ENCODE data around the gene HSPG2. TPM values are rescaled to one million over a fixed set of nuclear protein-coding genes. Genes with fewer than 3 reads are reported as not detected.
A peak's percentile ranks its signal among the peaks of the same experiment; 100 is the strongest.

Gene HSPG2
- total and polyA plus RNA-seq, 10 of the 15 experiments (the other 5 are each of a cell fraction or from before 2014, with no cell fraction given), result 0.30 to 3.4 (median 0.73) TPM; not detected in 2

DNA sequence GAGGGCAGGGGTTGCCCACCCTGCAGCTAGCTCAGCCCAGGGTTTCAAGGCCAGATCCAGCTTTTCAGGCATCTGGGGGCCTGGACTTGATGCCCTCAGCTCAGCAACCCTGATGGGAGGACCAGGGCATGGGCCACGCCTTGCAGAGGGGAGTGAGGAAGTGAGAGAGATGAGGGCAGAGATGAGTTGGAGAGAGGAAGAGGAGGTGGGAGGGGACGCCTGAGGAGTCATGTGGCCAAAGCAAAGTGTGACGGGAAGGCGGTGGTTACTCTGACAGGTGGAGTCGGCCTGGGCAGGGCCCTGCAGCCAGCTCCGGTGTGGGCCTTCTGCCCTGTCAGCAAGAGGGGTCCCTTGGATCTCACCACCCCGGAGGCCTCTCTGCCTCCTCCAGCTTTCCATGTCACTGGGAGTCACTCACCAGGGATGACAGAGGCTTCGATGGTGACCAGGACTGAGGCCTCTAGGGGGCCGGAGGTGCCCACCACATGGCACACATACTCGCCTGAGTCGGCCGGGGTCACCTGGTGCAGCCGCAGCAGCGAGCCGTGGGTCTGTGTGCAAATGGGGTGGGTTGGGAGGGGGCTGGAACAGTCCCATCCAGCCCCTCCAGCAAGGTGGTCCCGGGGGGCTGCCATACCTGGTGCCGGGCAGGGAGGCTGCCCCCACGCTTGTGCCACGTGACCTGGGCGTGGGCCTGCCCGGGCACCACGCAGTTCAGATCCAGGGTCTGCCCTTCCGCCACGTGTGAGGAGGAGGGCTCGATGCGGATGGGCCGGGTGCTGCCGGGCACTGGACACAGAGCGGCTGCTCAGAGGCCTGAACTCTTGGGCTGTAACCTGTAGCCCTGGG is 84.6 kb downstream of the HSPG2 start (continued):
- TF ChIP-seq ZNF622 (IDR thresholded peaks at IDR 0.05), result no peak
- TF ChIP-seq, protein P1, sequence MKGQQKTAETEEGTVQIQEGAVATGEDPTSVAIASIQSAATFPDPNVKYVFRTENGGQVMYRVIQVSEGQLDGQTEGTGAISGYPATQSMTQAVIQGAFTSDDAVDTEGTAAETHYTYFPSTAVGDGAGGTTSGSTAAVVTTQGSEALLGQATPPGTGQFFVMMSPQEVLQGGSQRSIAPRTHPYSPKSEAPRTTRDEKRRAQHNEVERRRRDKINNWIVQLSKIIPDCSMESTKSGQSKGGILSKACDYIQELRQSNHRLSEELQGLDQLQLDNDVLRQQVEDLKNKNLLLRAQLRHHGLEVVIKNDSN (IDR thresholded peaks at IDR 0.05; ENCODE audit: borderline replicate concordance, extremely low read length, insufficient read depth, low read depth, low read length), result peak; percentile 74
- TF ChIP-seq, protein P2, sequence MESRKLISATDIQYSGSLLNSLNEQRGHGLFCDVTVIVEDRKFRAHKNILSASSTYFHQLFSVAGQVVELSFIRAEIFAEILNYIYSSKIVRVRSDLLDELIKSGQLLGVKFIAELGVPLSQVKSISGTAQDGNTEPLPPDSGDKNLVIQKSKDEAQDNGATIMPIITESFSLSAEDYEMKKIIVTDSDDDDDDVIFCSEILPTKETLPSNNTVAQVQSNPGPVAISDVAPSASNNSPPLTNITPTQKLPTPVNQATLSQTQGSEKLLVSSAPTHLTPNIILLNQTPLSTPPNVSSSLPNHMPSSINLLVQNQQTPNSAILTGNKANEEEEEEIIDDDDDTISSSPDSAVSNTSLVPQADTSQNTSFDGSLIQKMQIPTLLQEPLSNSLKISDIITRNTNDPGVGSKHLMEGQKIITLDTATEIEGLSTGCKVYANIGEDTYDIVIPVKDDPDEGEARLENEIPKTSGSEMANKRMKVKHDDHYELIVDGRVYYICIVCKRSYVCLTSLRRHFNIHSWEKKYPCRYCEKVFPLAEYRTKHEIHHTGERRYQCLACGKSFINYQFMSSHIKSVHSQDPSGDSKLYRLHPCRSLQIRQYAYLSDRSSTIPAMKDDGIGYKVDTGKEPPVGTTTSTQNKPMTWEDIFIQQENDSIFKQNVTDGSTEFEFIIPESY (IDR thresholded peaks at IDR 0.05), result no peak
- TF ChIP-seq POLR2A (IDR thresholded peaks at IDR 0.05; ENCODE audit: low read depth, low read length), result peak; percentile 61
- peak; percentile 97 for TF ChIP-seq HDGF (IDR thresholded peaks at IDR 0.05)
- peak; percentile 15; the same call in 1 of the 2 replicates for TF ChIP-seq RUNX3 (IDR thresholded peaks at IDR 0.05; ENCODE audit: low read length)
- TF ChIP-seq NFYB (IDR thresholded peaks at IDR 0.05; ENCODE audit: insufficient read depth, low read depth, low read length), result no peak
- TF ChIP-seq SREBF1 (IDR thresholded peaks at IDR 0.05; ENCODE audit: low read length), result no peak
- TF ChIP-seq EP300 (IDR thresholded peaks at IDR 0.05; ENCODE audit: borderline replicate concordance in 1 of 2, control insufficient read depth in 1 of 2, low read depth in 2 of 2, low read length in 2 of 2), result no peak
- no peak for TF ChIP-seq ETV6 (conservative IDR thresholded peaks at IDR 0.05 in 1 of 2, IDR thresholded peaks at IDR 0.05 in 1 of 2; ENCODE audit: borderline replicate concordance in 1 of 2, low read depth in 1 of 2)
- no peak for TF ChIP-seq IKZF2 (IDR thresholded peaks at IDR 0.05)
- TF ChIP-seq CREM (IDR thresholded peaks at IDR 0.05; ENCODE audit: low read depth), result no peak
- no peak for TF ChIP-seq SMARCA5 (IDR thresholded peaks at IDR 0.05)
- no peak for TF ChIP-seq PAX8 (IDR thresholded peaks at IDR 0.05)
- TF ChIP-seq PAX5 (IDR thresholded peaks at IDR 0.05; ENCODE audit: borderline replicate concordance, low read depth, low read length), result no peak
- TF ChIP-seq ZNF687 (IDR thresholded peaks at IDR 0.05), result peak; percentile 76
- no peak for TF ChIP-seq KDM1A (IDR thresholded peaks at IDR 0.05; ENCODE audit: borderline replicate concordance)
- no peak for TF ChIP-seq SUPT20H (IDR thresholded peaks at IDR 0.05; ENCODE audit: borderline replicate concordance, control insufficient read depth, low read depth, low read length)
- no peak for TF ChIP-seq KAT2A (conservative IDR thresholded peaks at IDR 0.05; ENCODE audit: control insufficient read depth, low read depth, low read length)
- TF ChIP-seq, protein P3, sequence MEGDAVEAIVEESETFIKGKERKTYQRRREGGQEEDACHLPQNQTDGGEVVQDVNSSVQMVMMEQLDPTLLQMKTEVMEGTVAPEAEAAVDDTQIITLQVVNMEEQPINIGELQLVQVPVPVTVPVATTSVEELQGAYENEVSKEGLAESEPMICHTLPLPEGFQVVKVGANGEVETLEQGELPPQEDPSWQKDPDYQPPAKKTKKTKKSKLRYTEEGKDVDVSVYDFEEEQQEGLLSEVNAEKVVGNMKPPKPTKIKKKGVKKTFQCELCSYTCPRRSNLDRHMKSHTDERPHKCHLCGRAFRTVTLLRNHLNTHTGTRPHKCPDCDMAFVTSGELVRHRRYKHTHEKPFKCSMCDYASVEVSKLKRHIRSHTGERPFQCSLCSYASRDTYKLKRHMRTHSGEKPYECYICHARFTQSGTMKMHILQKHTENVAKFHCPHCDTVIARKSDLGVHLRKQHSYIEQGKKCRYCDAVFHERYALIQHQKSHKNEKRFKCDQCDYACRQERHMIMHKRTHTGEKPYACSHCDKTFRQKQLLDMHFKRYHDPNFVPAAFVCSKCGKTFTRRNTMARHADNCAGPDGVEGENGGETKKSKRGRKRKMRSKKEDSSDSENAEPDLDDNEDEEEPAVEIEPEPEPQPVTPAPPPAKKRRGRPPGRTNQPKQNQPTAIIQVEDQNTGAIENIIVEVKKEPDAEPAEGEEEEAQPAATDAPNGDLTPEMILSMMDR (IDR thresholded peaks at IDR 0.05 in 2 of 3, conservative IDR thresholded peaks at IDR 0.05 in 1 of 3; ENCODE audit: control insufficient read depth in 2 of 3, extremely low read depth in 1 of 3, insufficient read depth in 1 of 3, low read depth in 3 of 3, low read length in 3 of 3), result no peak
- 0 out of 2 replicates have a peak, but pooled peaks have one; percentile 15 for TF ChIP-seq IKZF1 (conservative IDR thresholded peaks at IDR 0.05)

Data from GM12878 (cell line).